GM12878 (cell line): ENCODE results near the gene FTSJ1.
"Not testable (repeated sequence)": the region's sequence is repeated elsewhere in the genome, so short reads cannot be mapped to it uniquely, and the experiment has no call there.

Source experiments
- CTCF ChIP-seq, 3 experiments: IDR thresholded peaks in 2 of 3; conservative IDR thresholded peaks in 1 of 3; 2 replicates each; pipeline ENCODE4 v1.5.1; 2011; ENCODE audit warnings: low read depth in 3 of 3, low read length in 3 of 3, mild to moderate bottlenecking in 3 of 3, control low read depth in 2 of 3, moderate library complexity in 2 of 3, inconsistent platforms in 1 of 3, mixed read lengths in 1 of 3; ENCODE audit not compliant: control insufficient read depth in 2 of 3, insufficient read depth in 1 of 3; ENCODE audit errors: extremely low read depth in 1 of 3
- EGR1 ChIP-seq, 2 experiments: IDR thresholded peaks; 1 replicate in 1 of 2; 2 replicates in 1 of 2; pipeline ENCODE4 v1.6.1; 2011 to 2012; ENCODE audit warnings: low read depth in 2 of 2, low read length in 2 of 2, borderline replicate concordance in 1 of 2, mild to moderate bottlenecking in 1 of 2, moderate library complexity in 1 of 2
- MXI1 ChIP-seq: fragments of 150-350 bp; IDR thresholded peaks from 2 replicates; pipeline ENCODE4 v1.6.1; 2011; ENCODE audit warnings: low read depth, mild to moderate bottlenecking, inconsistent platforms, low read length, improper control_type of control experiment
- TAF1 ChIP-seq: IDR thresholded peaks from 2 replicates; pipeline ENCODE4 v1.6.1; 2011; ENCODE audit warnings: mild to moderate bottlenecking, low read depth, low read length, borderline replicate concordance
- USF1 ChIP-seq: IDR thresholded peaks from 2 replicates; pipeline ENCODE4 v1.6.1; 2011; ENCODE audit warnings: borderline replicate concordance, low read depth, mild to moderate bottlenecking, moderate library complexity, mixed read lengths, low read length; ENCODE audit not compliant: insufficient read depth; ENCODE audit errors: extremely low read length
- ZBTB33 ChIP-seq: fragments of 450-650 bp; IDR thresholded peaks from 2 replicates; pipeline ENCODE4 v1.6.1; 2017; ENCODE audit warnings: mild to moderate bottlenecking

GRCh38 chrX:48427027-48427716 is 48.8 kb upstream of the FTSJ1 start:
- not testable (repeated sequence) for TF ChIP-seq CTCF (IDR thresholded peaks at IDR 0.05 in 2 of 3, conservative IDR thresholded peaks at IDR 0.05 in 1 of 3; ENCODE audit: control insufficient read depth in 2 of 3, extremely low read depth in 1 of 3, insufficient read depth in 1 of 3, low read depth in 3 of 3, low read length in 3 of 3); TAF1; ZBTB33; USF1; EGR1 (IDR thresholded peaks at IDR 0.05; ENCODE audit: borderline replicate concordance in 1 of 2, low read depth in 2 of 2, low read length in 2 of 2); MXI1
